ENCODE measurements around the gene HAND2.

DNA sequence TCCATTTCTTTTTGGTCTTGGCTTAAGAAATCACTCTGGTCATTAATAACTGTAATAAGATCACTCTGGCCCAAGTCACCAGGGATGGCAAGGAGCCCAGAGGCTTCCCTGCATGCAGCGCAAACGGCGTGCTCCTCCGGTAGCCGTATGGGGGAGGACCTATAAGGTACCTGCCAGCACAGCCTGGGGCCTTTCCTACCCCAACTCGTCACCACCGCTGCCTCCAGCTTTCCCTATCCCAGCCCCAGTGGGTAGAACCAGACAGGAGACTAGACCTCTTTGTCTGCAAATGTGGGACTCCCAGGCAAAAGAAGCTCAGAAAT, 25.9 kb downstream of the HAND2 start:
- TF ChIP-seq, protein P1, sequence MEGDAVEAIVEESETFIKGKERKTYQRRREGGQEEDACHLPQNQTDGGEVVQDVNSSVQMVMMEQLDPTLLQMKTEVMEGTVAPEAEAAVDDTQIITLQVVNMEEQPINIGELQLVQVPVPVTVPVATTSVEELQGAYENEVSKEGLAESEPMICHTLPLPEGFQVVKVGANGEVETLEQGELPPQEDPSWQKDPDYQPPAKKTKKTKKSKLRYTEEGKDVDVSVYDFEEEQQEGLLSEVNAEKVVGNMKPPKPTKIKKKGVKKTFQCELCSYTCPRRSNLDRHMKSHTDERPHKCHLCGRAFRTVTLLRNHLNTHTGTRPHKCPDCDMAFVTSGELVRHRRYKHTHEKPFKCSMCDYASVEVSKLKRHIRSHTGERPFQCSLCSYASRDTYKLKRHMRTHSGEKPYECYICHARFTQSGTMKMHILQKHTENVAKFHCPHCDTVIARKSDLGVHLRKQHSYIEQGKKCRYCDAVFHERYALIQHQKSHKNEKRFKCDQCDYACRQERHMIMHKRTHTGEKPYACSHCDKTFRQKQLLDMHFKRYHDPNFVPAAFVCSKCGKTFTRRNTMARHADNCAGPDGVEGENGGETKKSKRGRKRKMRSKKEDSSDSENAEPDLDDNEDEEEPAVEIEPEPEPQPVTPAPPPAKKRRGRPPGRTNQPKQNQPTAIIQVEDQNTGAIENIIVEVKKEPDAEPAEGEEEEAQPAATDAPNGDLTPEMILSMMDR (IDR thresholded peaks at IDR 0.05 in 8 of 11, conservative IDR thresholded peaks at IDR 0.05 in 3 of 11): no peak
- no peak for TF ChIP-seq POLR2AphosphoS5 (IDR thresholded peaks at IDR 0.05)
